Medulla oblongata (tissue), 1 donor: Measurements from ENCODE around the gene PRPH2.

Experiments used
- DNase-seq: peaks from one replicate; pipeline ENCODE4 v3.0.0-alpha.2; 2015; ENCODE audit errors: extremely low spot score

The PRPH2 gene

GRCh38 chr6:42722497-42722896, at the start of gene PRPH2:
Gene PRPH2, minus strand, starts transcription at chr6:42722597. Its CDS starts 263 bp downstream, at chr6:42722334.
- DNase-seq: no peak

- DNase-seq: no peak
Measured at GRCh38 chr6:42771741-42772100, 49.3 kb upstream of the PRPH2 start.

GRCh38 chr6:42769836-42770235, 47.4 kb upstream of the PRPH2 start:
- DNase-seq: no peak

- DNase-seq: no peak
Measured at GRCh38 chr6:42769051-42769450, 46.7 kb upstream of the PRPH2 start.

- DNase-seq: no peak
Measured at GRCh38 chr6:42766163-42766670, 43.8 kb upstream of the PRPH2 start.

GRCh38 chr6:42764911-42765648, 42.7 kb upstream of the PRPH2 start:
- no peak for DNase-seq

GRCh38 chr6:42762950-42763349, 40.6 kb upstream of the PRPH2 start:
- no peak for DNase-seq

GRCh38 chr6:42762426-42762859, 40.0 kb upstream of the PRPH2 start:
- DNase-seq: no peak

- DNase-seq: no peak
Measured at GRCh38 chr6:42761287-42762067, 39.1 kb upstream of the PRPH2 start.

GRCh38 chr6:42758756-42759430, 36.5 kb upstream of the PRPH2 start:
- DNase-seq: no peak

- DNase-seq: no peak
Measured at GRCh38 chr6:42756722-42757121, 34.3 kb upstream of the PRPH2 start.

GRCh38 chr6:42754759-42755158, 32.4 kb upstream of the PRPH2 start:
- DNase-seq: no peak

GRCh38 chr6:42751055-42751454, 28.7 kb upstream of the PRPH2 start:
- no peak for DNase-seq

GRCh38 chr6:42748203-42748898, 26.0 kb upstream of the PRPH2 start:
- no peak for DNase-seq

GRCh38 chr6:42746463-42747391, 24.3 kb upstream of the PRPH2 start:
- DNase-seq: peak; percentile 83

GRCh38 chr6:42745640-42746462, 23.5 kb upstream of the PRPH2 start, which contains the start of gene TBCC:
Gene TBCC, minus strand, starts transcription at chr6:42746103. Its CDS starts 30 bp downstream, at chr6:42746073.
- peak; percentile 99 for DNase-seq

GRCh38 chr6:42745083-42745639, 22.8 kb upstream of the PRPH2 start:
- DNase-seq: no peak

- DNase-seq: no peak
Measured at GRCh38 chr6:42744351-42744893, 22.0 kb upstream of the PRPH2 start.
